ENCODE measurements around the gene PEPD. TPM values are rescaled to one million over a fixed set of nuclear protein-coding genes. Genes with fewer than 3 reads are reported as not detected.

The PEPD gene
- total RNA-seq, 1 donor from 2014 or later: 49.7 TPM

GRCh38 chr19:33343859-33344572 is 177.6 kb downstream of the PEPD start:
- Mint-ChIP-seq H3K27ac (no peak overlapping the region), H3K4me1 (peaks cover 4% of the 10 kb centered on the region), H3K4me3 (no peak overlapping the region), H3K9me3 (no peaks in the 10 kb centered on the region), H3K27me3 (ENCODE audit: low read depth) (peaks cover 82% of the 10 kb centered on the region), H3K36me3 (no peaks in the 10 kb centered on the region)
- DNase-seq (ENCODE audit: low spot score in 2 of 2, unreplicated experiment in 2 of 2): no peak
- TF ChIP-seq, protein P1, sequence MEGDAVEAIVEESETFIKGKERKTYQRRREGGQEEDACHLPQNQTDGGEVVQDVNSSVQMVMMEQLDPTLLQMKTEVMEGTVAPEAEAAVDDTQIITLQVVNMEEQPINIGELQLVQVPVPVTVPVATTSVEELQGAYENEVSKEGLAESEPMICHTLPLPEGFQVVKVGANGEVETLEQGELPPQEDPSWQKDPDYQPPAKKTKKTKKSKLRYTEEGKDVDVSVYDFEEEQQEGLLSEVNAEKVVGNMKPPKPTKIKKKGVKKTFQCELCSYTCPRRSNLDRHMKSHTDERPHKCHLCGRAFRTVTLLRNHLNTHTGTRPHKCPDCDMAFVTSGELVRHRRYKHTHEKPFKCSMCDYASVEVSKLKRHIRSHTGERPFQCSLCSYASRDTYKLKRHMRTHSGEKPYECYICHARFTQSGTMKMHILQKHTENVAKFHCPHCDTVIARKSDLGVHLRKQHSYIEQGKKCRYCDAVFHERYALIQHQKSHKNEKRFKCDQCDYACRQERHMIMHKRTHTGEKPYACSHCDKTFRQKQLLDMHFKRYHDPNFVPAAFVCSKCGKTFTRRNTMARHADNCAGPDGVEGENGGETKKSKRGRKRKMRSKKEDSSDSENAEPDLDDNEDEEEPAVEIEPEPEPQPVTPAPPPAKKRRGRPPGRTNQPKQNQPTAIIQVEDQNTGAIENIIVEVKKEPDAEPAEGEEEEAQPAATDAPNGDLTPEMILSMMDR (IDR thresholded peaks at IDR 0.05; ENCODE audit: unreplicated experiment): no peak

DNA sequence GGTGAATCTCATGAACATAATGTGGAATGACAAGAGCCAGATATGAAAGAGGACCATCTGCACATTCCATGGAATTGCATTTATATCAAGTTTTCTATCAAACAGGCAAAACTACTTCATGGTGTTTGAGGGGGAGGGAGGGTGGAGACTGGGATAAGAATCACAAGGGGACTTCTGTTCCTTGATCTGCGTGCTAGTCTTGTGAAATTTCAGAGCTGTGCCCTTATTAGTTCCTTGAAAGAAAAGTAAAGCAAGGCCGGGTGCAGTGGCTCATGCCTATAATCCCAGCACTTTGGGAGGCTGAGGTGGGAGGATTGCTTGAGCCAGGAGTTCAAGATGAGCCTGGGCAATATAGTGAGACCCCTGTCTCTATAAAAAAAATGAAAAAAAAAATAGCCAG is 178.3 kb downstream of the PEPD start:
- no peak overlapping the region for H3K4me3 Mint-ChIP-seq
- DNase-seq (ENCODE audit: low spot score in 2 of 2, unreplicated experiment in 2 of 2): no peak
- H3K27ac Mint-ChIP-seq: no peak overlapping the region
- H3K36me3 Mint-ChIP-seq: no peaks in the 10 kb centered on the region
- peaks cover 4% of the 10 kb centered on the region for H3K4me1 Mint-ChIP-seq
- peaks cover 84% of the 10 kb centered on the region for H3K27me3 Mint-ChIP-seq (ENCODE audit: low read depth)
- TF ChIP-seq, protein P1 (IDR thresholded peaks at IDR 0.05; ENCODE audit: unreplicated experiment): no peak
- no peaks in the 10 kb centered on the region for H3K9me3 Mint-ChIP-seq

DNA sequence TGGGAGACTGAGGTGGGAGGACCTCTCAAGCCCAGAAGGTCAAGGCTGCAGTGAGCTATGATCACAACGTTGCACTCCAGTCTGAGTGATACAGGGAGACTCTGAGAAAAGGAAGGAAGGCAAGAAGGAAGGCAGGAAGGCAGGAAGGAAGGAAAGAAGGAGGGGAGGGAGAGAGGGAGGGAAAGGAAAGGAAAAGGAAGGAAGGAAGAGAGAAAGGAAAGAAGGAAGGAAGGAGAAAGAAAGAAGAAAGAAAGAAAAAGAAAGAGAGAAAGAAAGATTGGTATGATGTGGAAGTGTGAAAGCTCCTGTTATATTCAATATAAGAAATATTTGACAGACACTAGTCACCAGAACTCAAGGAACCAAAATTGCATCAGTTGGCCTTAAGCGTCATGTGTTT is 180.6 kb downstream of the PEPD start:
- TF ChIP-seq, protein P1 (IDR thresholded peaks at IDR 0.05; ENCODE audit: unreplicated experiment): no peak
- Mint-ChIP-seq H3K4me3 (no peak overlapping the region), H3K9me3 (peaks cover 3% of the 10 kb centered on the region), H3K4me1 (peaks cover 4% of the 10 kb centered on the region), H3K27me3 (ENCODE audit: low read depth) (peaks cover 74% of the 10 kb centered on the region), H3K27ac (no peak overlapping the region), H3K36me3 (no peaks in the 10 kb centered on the region)
- no peak for DNase-seq (ENCODE audit: low spot score in 2 of 2, unreplicated experiment in 2 of 2)

- Mint-ChIP-seq H3K27ac (no peak overlapping the region), H3K36me3 (no peaks in the 10 kb centered on the region), H3K4me3 (no peak overlapping the region), H3K9me3 (peaks cover 3% of the 10 kb centered on the region), H3K4me1 (peaks cover 2% of the 10 kb centered on the region), H3K27me3 (ENCODE audit: low read depth) (peaks cover 59% of the 10 kb centered on the region)
- no peak for DNase-seq (ENCODE audit: low spot score in 2 of 2, unreplicated experiment in 2 of 2)
- TF ChIP-seq, protein P1 (IDR thresholded peaks at IDR 0.05; ENCODE audit: unreplicated experiment): no peak
Measured at GRCh38 chr19:33339016-33339984, 182.3 kb downstream of the PEPD start.

Other genes starting within 250 kb of the PEPD start
- gene CEBPA, start 219.3 kb downstream of the PEPD start, total RNA-seq: 8.5 to 10.1 TPM (median 9.4 TPM) in 3 replicates
- 19.5 to 20.6 TPM (median 19.8 TPM) in 3 replicates for gene CEBPG, start 148.1 kb downstream of the PEPD start, total RNA-seq
- gene CHST8, start 100.2 kb upstream of the PEPD start, total RNA-seq: 25.8 to 26.6 TPM (median 26.0 TPM) in 3 replicates